B cell (primary cell): ENCODE data around the gene NME3. TPM values are rescaled to one million over a fixed set of nuclear protein-coding genes. Genes with fewer than 3 reads are reported as not detected.

Experiments
- ATAC-seq: fragments of 200-7000 bp; cut with Tn5 transposase; one replicate; pipeline ENCODE4 v1.10.0; 2021; ENCODE audit warnings: low read depth, mild to moderate bottlenecking, moderate number of reproducible peaks, moderate library complexity
- CTCF ChIA-PET: fragments of 350-600 bp; sonication (Branson Sonifier 250); formaldehyde crosslinking; loops from one replicate; lab custom pipeline; 2021; ENCODE audit warnings: antibody characterized with exemption, inconsistent platforms; lab: Charles Lee
- POLR2A ChIA-PET: fragments of 350-600 bp; sonication (Branson Sonifier 250); formaldehyde crosslinking; loops from one replicate; lab custom pipeline; 2021; ENCODE audit warnings: antibody characterized with exemption; lab: Charles Lee
- DNase-seq: peaks from one replicate; pipeline ENCODE4 v3.0.0; 2013
- H2AFZ ChIP-seq: 2 replicates; pipeline ENCODE4 v1.6.1; 2012; ENCODE audit warnings: mild to moderate bottlenecking, low read depth, low read length; ENCODE audit not compliant: insufficient read depth, poor library complexity, severe bottlenecking
- H3K27ac ChIP-seq, 2 donors: 1 replicate in 1 of 2; 2 replicates in 1 of 2; pipeline ENCODE4 v1.5.1; 2012 to 2013; ENCODE audit warnings: low read length in 2 of 2, mild to moderate bottlenecking in 2 of 2, moderate library complexity in 1 of 2
- H3K27me3 ChIP-seq, 4 experiments: fragments of 200-600 bp in 1 of 4; sonication (generic) in 1 of 4; replicated peaks in 1 of 4; 1 replicate in 2 of 4; 2 replicates in 2 of 4; pipeline versions ENCODE4 v1.6.1 to v1.7.0; 2013 to 2016; ENCODE audit warnings: low read length in 3 of 4, mild to moderate bottlenecking in 2 of 4, mixed read lengths in 1 of 4, moderate library complexity in 1 of 4; ENCODE audit not compliant: insufficient read depth in 4 of 4, control insufficient read depth in 3 of 4; ENCODE audit errors: control extremely low read depth in 1 of 4
- H3K36me3 ChIP-seq, 2 experiments: replicated peaks in 1 of 2; 1 replicate in 1 of 2; 2 replicates in 1 of 2; pipeline versions ENCODE4 v1.6.1 to v1.7.1; 2013; ENCODE audit warnings: low read length in 1 of 2; ENCODE audit not compliant: insufficient read depth in 2 of 2, control insufficient read depth in 1 of 2; ENCODE audit errors: control extremely low read depth in 1 of 2, extremely low read depth in 1 of 2
- H3K4me1 ChIP-seq, 2 donors: fragments of 200-600 bp in 1 of 2; sonication (generic) in 1 of 2; 1 replicate in 1 of 2; 2 replicates in 1 of 2; pipeline versions ENCODE4 v1.5.1 to v1.6.1; 2013 to 2017; ENCODE audit warnings: low read length in 2 of 2; ENCODE audit not compliant: control insufficient read depth in 2 of 2, insufficient read depth in 2 of 2
- H3K4me2 ChIP-seq: replicated peaks from 2 replicates; pipeline ENCODE3; 2012; ENCODE audit warnings: mild to moderate bottlenecking, low read depth, low read length; ENCODE audit not compliant: poor library complexity, severe bottlenecking
- H3K4me3 ChIP-seq, 5 experiments: fragments of 200-600 bp in 1 of 5; sonication (generic) in 1 of 5; 1 replicate in 3 of 5; 2 replicates in 2 of 5; pipeline versions ENCODE4 v1.5.1 to v1.7.0; 2011 to 2016; ENCODE audit warnings: low read length in 4 of 5, mild to moderate bottlenecking in 4 of 5, low read depth in 2 of 5, control low read depth in 1 of 5, moderate library complexity in 1 of 5; ENCODE audit not compliant: insufficient read depth in 1 of 5; ENCODE audit errors: control extremely low read depth in 1 of 5, extremely low read depth in 1 of 5
- H3K79me2 ChIP-seq: fragments of 200-600 bp; sonication (generic); one replicate; pipeline ENCODE4 v1.6.0; 2016; ENCODE audit warnings: low read length; ENCODE audit not compliant: control insufficient read depth, insufficient read depth
- H3K9ac ChIP-seq: fragments of 200-600 bp; sonication (generic); 2 replicates; pipeline ENCODE4 v1.6.1; 2017; ENCODE audit warnings: mild to moderate bottlenecking, low read length, moderate library complexity
- H3K9me3 ChIP-seq, 3 donors: one replicate each; pipeline versions ENCODE4 v1.6.1 to v1.7.1; 2013; ENCODE audit warnings: low read length in 2 of 3; ENCODE audit not compliant: control insufficient read depth in 2 of 3, insufficient read depth in 1 of 3; ENCODE audit errors: control extremely low read depth in 1 of 3
- H4K20me1 ChIP-seq: 2 replicates; pipeline ENCODE4 v1.6.0; 2012; ENCODE audit warnings: mild to moderate bottlenecking, low read length; ENCODE audit not compliant: insufficient read depth, control insufficient read depth, poor library complexity, severe bottlenecking
- H3K27ac Mint-ChIP-seq: one replicate; pipeline ENCODE4 v1.8.0; 2021; ENCODE audit warnings: mixed read lengths
- H3K27me3 Mint-ChIP-seq: one replicate; pipeline ENCODE4 v1.8.0; 2021; ENCODE audit warnings: mixed read lengths
- H3K4me1 Mint-ChIP-seq: one replicate; pipeline ENCODE4 v1.8.0; 2021; ENCODE audit warnings: mixed read lengths
- H3K4me3 Mint-ChIP-seq: one replicate; pipeline ENCODE4 v1.8.0; 2021; ENCODE audit warnings: mixed read lengths
- H3K9me3 Mint-ChIP-seq: one replicate; pipeline ENCODE4 v1.8.0; 2022; ENCODE audit warnings: mixed read lengths; ENCODE audit not compliant: insufficient read depth
- EZH2 ChIP-seq: IDR thresholded peaks from 2 replicates; pipeline ENCODE4 v1.6.1; 2012; ENCODE audit warnings: borderline replicate concordance, low read depth, mild to moderate bottlenecking, moderate library complexity, low read length; ENCODE audit not compliant: insufficient read depth, poor library complexity, severe bottlenecking
- WGBS: methylation state at CpG from one replicate; pipeline ENCODE4 v1.1.5; 2013; ENCODE audit warnings: missing lambda C conversion rate; ENCODE audit not compliant: insufficient coverage; 5-methylcytosine and 5-hydroxymethylcytosine counted together
- intact Hi-C: fragments of 100-400 bp; cut with micrococcal nuclease; formaldehyde crosslinking; loops from one replicate; pipeline ENCODE4 v1.10.0; 2022
- polyA plus RNA-seq: library from polyadenylated mRNA; depleted of rRNA; stranded (reverse); fragments of >200 nt; gene quantifications from 2 replicates; pipeline ENCODE4 v1.2.3, GENCODE V29; 2012
- total RNA-seq, 2 donors: library from RNA; stranded (reverse); fragments of 120-200 nt in 1 of 2; gene quantifications; 1 replicate in 1 of 2; 2 replicates in 1 of 2; pipeline versions ENCODE4 v1.2.3 to v1.2.4, GENCODE V29; 2013 to 2022
- TF ChIP-seq, protein P1 (sequence below): fragments of 200-600 bp; IDR thresholded peaks from one replicate; pipeline ENCODE4 v1.8.0; 2022; ENCODE audit warnings: antibody characterized with exemption, mild to moderate bottlenecking

Gene NME3
- total and polyA plus RNA-seq, 2 donors (not counting 1 experiment from before 2014, with no cell fraction given), result 63.2 to 150 TPM

DNA sequence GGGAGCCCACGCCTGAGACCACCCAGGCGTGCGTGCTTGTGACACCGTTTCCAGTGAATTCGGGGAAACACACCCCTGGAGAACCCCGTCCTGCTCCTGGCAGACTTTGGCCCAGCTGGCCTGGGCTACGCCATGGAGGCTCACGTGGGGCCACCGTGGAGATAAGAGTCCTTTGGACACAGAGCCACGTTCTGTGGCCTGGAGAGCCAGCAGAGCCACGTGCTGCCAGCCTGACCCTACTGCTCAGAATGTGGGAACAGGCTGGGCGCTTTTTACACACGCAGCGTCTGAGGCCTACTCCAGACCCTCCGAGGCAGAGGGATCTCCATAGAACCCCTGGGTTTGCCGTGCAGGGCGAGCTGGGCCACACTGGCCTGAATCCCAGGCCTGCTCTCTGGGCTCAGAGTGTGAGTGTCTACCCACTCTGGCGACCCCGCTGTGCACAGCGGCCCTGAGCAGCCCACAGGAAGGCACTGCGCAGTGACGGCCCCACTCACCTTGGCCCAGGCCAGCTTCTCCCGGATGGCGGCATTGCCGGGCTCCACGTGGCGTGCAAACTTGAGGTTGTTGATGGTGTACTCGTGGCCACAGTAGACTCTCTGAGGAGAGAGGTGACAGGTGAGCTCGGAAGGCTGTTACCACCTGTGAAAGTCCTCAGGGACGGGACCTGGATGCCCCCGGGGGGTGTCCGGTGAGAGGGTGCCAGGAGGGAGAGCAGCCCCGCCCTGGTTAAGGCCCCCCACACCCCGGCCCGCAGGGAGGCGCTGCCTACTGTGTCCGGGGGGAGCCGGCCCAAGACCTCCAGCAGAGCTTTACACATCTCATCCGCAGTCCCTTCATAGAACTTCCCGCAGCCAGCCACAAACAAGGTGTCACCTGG, 45.3 kb upstream of the NME3 start:
- Mint-ChIP-seq H3K27ac (no peak overlapping the region), H3K4me3 (no peak overlapping the region), H3K9me3 (no peaks in the 10 kb centered on the region), H3K4me1 (no peaks in the 10 kb centered on the region), H3K27me3 (no peaks in the 10 kb centered on the region)
- intact Hi-C loops, result no loop called here
- ChIA-PET POLR2A (no interaction called here), CTCF (no interaction called here)
- no peak for ATAC-seq
- Histone ChIP-seq H2AFZ (no peak overlapping the region), H3K9ac (no peak overlapping the region), H3K79me2 (peaks cover 11% of the 10 kb centered on the region), H3K4me3 (no peak overlapping the region), H3K4me1 (no peaks in the 10 kb centered on the region), H3K27me3 (no peaks in the 10 kb centered on the region), H3K36me3 (peaks cover 2 to 56% of the 10 kb centered on the region in 2 experiments), H4K20me1 (peaks cover 20% of the 10 kb centered on the region), H3K27ac (no peak overlapping the region), H3K9me3 (no peaks in the 10 kb centered on the region), H3K4me2 (no peak overlapping the region)
- DNase-seq, result no peak
- WGBS, result 95% methylated on average over 36 of the region's 40 CpGs
- TF ChIP-seq, protein P1, sequence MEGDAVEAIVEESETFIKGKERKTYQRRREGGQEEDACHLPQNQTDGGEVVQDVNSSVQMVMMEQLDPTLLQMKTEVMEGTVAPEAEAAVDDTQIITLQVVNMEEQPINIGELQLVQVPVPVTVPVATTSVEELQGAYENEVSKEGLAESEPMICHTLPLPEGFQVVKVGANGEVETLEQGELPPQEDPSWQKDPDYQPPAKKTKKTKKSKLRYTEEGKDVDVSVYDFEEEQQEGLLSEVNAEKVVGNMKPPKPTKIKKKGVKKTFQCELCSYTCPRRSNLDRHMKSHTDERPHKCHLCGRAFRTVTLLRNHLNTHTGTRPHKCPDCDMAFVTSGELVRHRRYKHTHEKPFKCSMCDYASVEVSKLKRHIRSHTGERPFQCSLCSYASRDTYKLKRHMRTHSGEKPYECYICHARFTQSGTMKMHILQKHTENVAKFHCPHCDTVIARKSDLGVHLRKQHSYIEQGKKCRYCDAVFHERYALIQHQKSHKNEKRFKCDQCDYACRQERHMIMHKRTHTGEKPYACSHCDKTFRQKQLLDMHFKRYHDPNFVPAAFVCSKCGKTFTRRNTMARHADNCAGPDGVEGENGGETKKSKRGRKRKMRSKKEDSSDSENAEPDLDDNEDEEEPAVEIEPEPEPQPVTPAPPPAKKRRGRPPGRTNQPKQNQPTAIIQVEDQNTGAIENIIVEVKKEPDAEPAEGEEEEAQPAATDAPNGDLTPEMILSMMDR, result no peak
- TF ChIP-seq EZH2, result no peak

GRCh38 chr16:1815461-1815860, 44.1 kb upstream of the NME3 start:
- no peaks in the 10 kb centered on the region for H3K27me3 ChIP-seq
- ChIA-PET POLR2A (no interaction called here), CTCF (no interaction called here)
- H4K20me1 ChIP-seq, result peaks cover 17% of the 10 kb centered on the region
- DNase-seq (no peak), ATAC-seq (no peak)
- peaks cover 6% of the 10 kb centered on the region for H3K79me2 ChIP-seq
- no peak overlapping the region for H3K9ac ChIP-seq
- H3K27ac Mint-ChIP-seq, result no peak overlapping the region
- H3K27ac ChIP-seq, result no peak overlapping the region
- H3K9me3 ChIP-seq, result no peaks in the 10 kb centered on the region
- peaks cover 2 to 53% of the 10 kb centered on the region in 2 experiments for H3K36me3 ChIP-seq
- no peak overlapping the region for H3K4me3 ChIP-seq
- intact Hi-C loops, result no loop called here
- no peaks in the 10 kb centered on the region for H3K27me3 Mint-ChIP-seq
- H3K4me1 Mint-ChIP-seq, result no peaks in the 10 kb centered on the region
- 96% methylated on average over 5 of the region's 11 CpGs for WGBS
- H3K9me3 Mint-ChIP-seq, result no peaks in the 10 kb centered on the region
- no peaks in the 10 kb centered on the region for H3K4me1 ChIP-seq
- TF ChIP-seq, protein P1, result no peak
- TF ChIP-seq EZH2, result no peak
- H2AFZ ChIP-seq, result no peak overlapping the region
- H3K4me3 Mint-ChIP-seq, result no peak overlapping the region
- H3K4me2 ChIP-seq, result no peak overlapping the region
